H1 (cell line): ENCODE results near the gene MKX. TPM values are rescaled to one million over a fixed set of nuclear protein-coding genes. Genes with fewer than 3 reads are reported as not detected.

Source experiments
- BACH1 ChIP-seq: IDR thresholded peaks from 2 replicates; pipeline ENCODE4 v1.6.1; 2012; ENCODE audit warnings: low read length, improper control_type of control experiment
- EGR1 ChIP-seq: IDR thresholded peaks from 2 replicates; pipeline ENCODE4 v1.6.1; 2011; ENCODE audit warnings: low read depth, low read length, borderline replicate concordance
- KDM1A ChIP-seq: fragments of 200-600, 300-600 bp; sonication (generic); IDR thresholded peaks from 2 replicates; pipeline ENCODE4 v1.7.1; 2016; ENCODE audit warnings: mild to moderate bottlenecking, low read length, borderline replicate concordance
- polyA plus RNA-seq, 7 experiments: library from polyadenylated mRNA; depleted of rRNA in 3 of 7; stranded (reverse) in 5 of 7; unstranded in 2 of 7; fragments of >200 nt in 5 of 7; fragments of 200-250 nt in 2 of 7; gene quantifications; 1 replicate in 5 of 7; 2 replicates in 1 of 7; 4 replicates in 1 of 7; pipeline versions ENCODE4 v1.2.1 to v1.2.3, GENCODE V29; 2011 to 2013; ENCODE audit warnings: missing spikeins in 2 of 7, mixed read lengths in 2 of 7
- total RNA-seq: library from RNA; stranded (reverse); fragmentation: NEBNext Ultra II Directional; extraction: Animal tissue kit (Norgen Biotek cat#: 25700); gene quantifications from 2 replicates; pipeline ENCODE4 v1.2.1, GENCODE V29; 2021

The MKX gene
- total and polyA plus RNA-seq, 2 of the 8 experiments (the other 6 are each of a cell fraction or from before 2014, with no cell fraction given), result 0.21 to 1.3 TPM

GRCh38 chr10:27696466-27696865 lies 49.2 kb downstream of the MKX start (continued):
- no peak for TF ChIP-seq BACH1
- no peak for TF ChIP-seq KDM1A
- no peak for TF ChIP-seq EGR1
